HEK293 (cell line): ENCODE results near the gene FIGNL2.

Experiments
- CTCF ChIA-PET: fragments of 350-600 bp; formaldehyde crosslinking; extraction: SDS; loops from one replicate; lab custom pipeline; 2021; ENCODE audit warnings: antibody characterized with exemption; lab: Yijun Ruan, JAX
- POLR2A ChIA-PET: fragments of 300-600 bp; formaldehyde crosslinking; extraction: SDS; loops from one replicate; lab custom pipeline; 2020; ENCODE audit warnings: antibody characterized with exemption, inconsistent platforms; lab: Yijun Ruan, JAX
- H3K27ac ChIP-seq: fragments of 200-500 bp; sonication (Bioruptor generic); 2 replicates; pipeline ENCODE4 v1.5.1; 2014; ENCODE audit warnings: low read depth, low read length, control low read depth, inconsistent platforms; ENCODE audit errors: extremely low read depth
- H3K36me3 ChIP-seq, 2 experiments: fragments of 200-500 bp in 1 of 2; sonication (Bioruptor generic) in 1 of 2; 1 replicate in 1 of 2; 2 replicates in 1 of 2; pipeline ENCODE4 v1.5.1; 2014 to 2017; ENCODE audit warnings: inconsistent platforms in 2 of 2, low read length in 2 of 2; ENCODE audit not compliant: control insufficient read depth in 2 of 2, insufficient read depth in 1 of 2
- H3K4me1 ChIP-seq: fragments of 200-500 bp; sonication (Bioruptor generic); 2 replicates; pipeline ENCODE4 v1.5.1; 2014; ENCODE audit warnings: mild to moderate bottlenecking, low read length, inconsistent platforms; ENCODE audit not compliant: control insufficient read depth, insufficient read depth
- H3K4me3 ChIP-seq: 2 replicates; pipeline ENCODE4 v1.5.1; 2011; ENCODE audit warnings: low read depth, mild to moderate bottlenecking, control low read depth, low read length, moderate library complexity
- H3K9me3 ChIP-seq: fragments of 200-500 bp; sonication (Bioruptor generic); 2 replicates; pipeline ENCODE4 v1.5.1; 2014; ENCODE audit warnings: low read depth, low read length, inconsistent platforms; ENCODE audit not compliant: control insufficient read depth, insufficient read depth
- HOXA7 ChIP-seq: sonication (generic); formaldehyde crosslinking; IDR thresholded peaks from 2 replicates; pipeline ENCODE4 v1.8.1; 2022; ENCODE audit warnings: missing genetic modification reagents, borderline replicate concordance
- KLF7 ChIP-seq: fragments of 450-650 bp; formaldehyde crosslinking; IDR thresholded peaks from 2 replicates; pipeline ENCODE4 v1.5.1; 2016; ENCODE audit warnings: missing biosample characterization, missing genetic modification characterization, borderline replicate concordance
- MZF1 ChIP-seq: fragments of 450-650 bp; formaldehyde crosslinking; IDR thresholded peaks from 2 replicates; pipeline ENCODE4 v1.5.1; 2017; ENCODE audit warnings: missing biosample characterization, missing genetic modification characterization, borderline replicate concordance
- OVOL3 ChIP-seq: fragments of 450-650 bp; formaldehyde crosslinking; IDR thresholded peaks from 2 replicates; pipeline ENCODE4 v1.5.1; 2016; ENCODE audit warnings: missing biosample characterization, missing genetic modification characterization
- TRIM28 ChIP-seq: IDR thresholded peaks from 2 replicates; pipeline ENCODE4 v1.6.1; 2011; ENCODE audit warnings: low read length, control low read depth, borderline replicate concordance
- ZNF184 ChIP-seq: fragments of 450-650 bp; IDR thresholded peaks from 2 replicates; pipeline ENCODE4 v1.5.1; 2018; ENCODE audit warnings: missing biosample characterization, mild to moderate bottlenecking, missing genetic modification characterization
- ZNF48 ChIP-seq: fragments of 450-650 bp; formaldehyde crosslinking; IDR thresholded peaks from 2 replicates; pipeline ENCODE4 v1.5.1; 2016; ENCODE audit warnings: missing biosample characterization, missing genetic modification characterization
- ZNF571 ChIP-seq: fragments of 450-650 bp; formaldehyde crosslinking; IDR thresholded peaks from 2 replicates; pipeline ENCODE4 v1.5.0; 2017; ENCODE audit warnings: missing biosample characterization, missing genetic modification characterization
- ZNF585B ChIP-seq: fragments of 450-650 bp; formaldehyde crosslinking; IDR thresholded peaks from 2 replicates; pipeline ENCODE4 v1.5.1; 2016; ENCODE audit warnings: missing biosample characterization, missing genetic modification characterization
- ZNF701 ChIP-seq: fragments of 450-650 bp; formaldehyde crosslinking; IDR thresholded peaks from 2 replicates; pipeline ENCODE4 v1.5.1; 2016; ENCODE audit warnings: missing biosample characterization, missing genetic modification characterization
- ZNF768 ChIP-seq: fragments of 450-650 bp; formaldehyde crosslinking; IDR thresholded peaks from 2 replicates; pipeline ENCODE4 v1.5.1; 2018; ENCODE audit warnings: missing biosample characterization, mild to moderate bottlenecking, missing genetic modification characterization
- TF ChIP-seq, protein P1 (sequence below): fragments of 450-650 bp; formaldehyde crosslinking; IDR thresholded peaks from 2 replicates; pipeline ENCODE4 v1.5.1; 2016; ENCODE audit warnings: missing biosample characterization, missing genetic modification characterization
- TF ChIP-seq, protein P2 (sequence below): fragments of 450-650 bp; formaldehyde crosslinking; IDR thresholded peaks from 2 replicates; pipeline ENCODE4 v1.5.1; 2016; ENCODE audit warnings: missing biosample characterization, missing genetic modification characterization
- TF ChIP-seq, protein P3 (sequence below): fragments of 450-650 bp; formaldehyde crosslinking; IDR thresholded peaks from 2 replicates; pipeline ENCODE4 v1.5.1; 2016; ENCODE audit warnings: missing biosample characterization, missing genetic modification characterization
- TF ChIP-seq, protein P4 (sequence below): fragments of 450-650 bp; formaldehyde crosslinking; IDR thresholded peaks from 2 replicates; pipeline ENCODE4 v1.5.0; 2017; ENCODE audit warnings: missing biosample characterization, missing genetic modification characterization, borderline replicate concordance

Gene FIGNL2

DNA sequence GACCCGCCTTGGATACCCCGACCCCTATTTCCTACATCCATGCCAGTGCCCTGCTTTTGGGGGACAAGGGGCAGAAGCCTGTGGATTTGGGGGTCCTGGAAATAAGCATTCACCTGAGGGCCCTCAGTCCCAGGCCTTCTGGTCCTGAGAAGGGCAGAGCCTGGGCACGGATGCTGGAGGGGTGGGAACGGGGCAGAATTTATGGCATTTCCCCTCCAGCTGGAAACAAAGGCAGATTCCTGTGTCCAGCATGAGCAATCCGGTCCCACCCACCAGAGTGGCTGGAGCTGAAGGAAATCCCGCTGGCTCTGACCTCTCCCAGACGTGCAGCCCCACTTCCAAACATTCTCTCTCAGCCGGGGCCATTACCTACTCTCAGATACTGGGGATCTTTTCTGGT, 48.7 kb upstream of the FIGNL2 start:
- H3K4me3 ChIP-seq: no peak overlapping the region
- no peaks in the 10 kb centered on the region for H3K36me3 ChIP-seq
- ChIA-PET CTCF (interaction anchor here (0.9 to 2.1 kb wide), 7 partner anchors 26 to 129 kb away, joined by 3 to 6 read pairs (median 4); no protein-coding TSS in a partner anchor), POLR2A (no interaction called here)
- H3K27ac ChIP-seq: no peak overlapping the region
- no peaks in the 10 kb centered on the region for H3K9me3 ChIP-seq
- TF ChIP-seq TRIM28 (no peak), ZNF184 (no peak), ZNF768 (tag by site-specific recombination) (no peak), KLF7 (tag by site-specific recombination) (no peak), MZF1 (tag by site-specific recombination) (no peak), ZNF701 (no peak), ZNF571 (tag by site-specific recombination) (no peak), ZNF585B (no peak)
- TF ChIP-seq, protein P1, sequence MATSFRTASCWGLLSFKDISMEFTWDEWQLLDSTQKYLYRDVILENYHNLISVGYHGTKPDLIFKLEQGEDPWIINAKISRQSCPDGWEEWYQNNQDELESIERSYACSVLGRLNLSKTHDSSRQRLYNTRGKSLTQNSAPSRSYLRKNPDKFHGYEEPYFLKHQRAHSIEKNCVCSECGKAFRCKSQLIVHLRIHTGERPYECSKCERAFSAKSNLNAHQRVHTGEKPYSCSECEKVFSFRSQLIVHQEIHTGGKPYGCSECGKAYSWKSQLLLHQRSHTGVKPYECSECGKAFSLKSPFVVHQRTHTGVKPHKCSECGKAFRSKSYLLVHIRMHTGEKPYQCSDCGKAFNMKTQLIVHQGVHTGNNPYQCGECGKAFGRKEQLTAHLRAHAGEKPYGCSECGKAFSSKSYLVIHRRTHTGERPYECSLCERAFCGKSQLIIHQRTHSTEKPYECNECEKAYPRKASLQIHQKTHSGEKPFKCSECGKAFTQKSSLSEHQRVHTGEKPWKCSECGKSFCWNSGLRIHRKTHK (tag by site-specific recombination): no peak
- TF ChIP-seq, protein P2, sequence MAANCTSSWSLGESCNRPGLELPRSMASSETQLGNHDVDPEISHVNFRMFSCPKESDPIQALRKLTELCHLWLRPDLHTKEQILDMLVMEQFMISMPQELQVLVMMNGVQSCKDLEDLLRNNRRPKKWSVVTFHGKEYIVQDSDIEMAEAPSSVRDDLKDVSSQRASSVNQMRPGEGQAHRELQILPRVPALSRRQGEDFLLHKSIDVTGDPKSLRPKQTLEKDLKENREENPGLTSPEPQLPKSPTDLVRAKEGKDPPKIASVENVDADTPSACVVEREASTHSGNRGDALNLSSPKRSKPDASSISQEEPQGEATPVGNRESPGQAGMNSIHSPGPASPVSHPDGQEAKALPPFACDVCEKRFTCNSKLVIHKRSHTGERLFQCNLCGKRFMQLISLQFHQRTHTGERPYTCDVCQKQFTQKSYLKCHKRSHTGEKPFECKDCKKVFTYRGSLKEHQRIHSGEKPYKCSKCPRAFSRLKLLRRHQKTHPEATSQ (tag by site-specific recombination): no peak
- TF ChIP-seq, protein P3, sequence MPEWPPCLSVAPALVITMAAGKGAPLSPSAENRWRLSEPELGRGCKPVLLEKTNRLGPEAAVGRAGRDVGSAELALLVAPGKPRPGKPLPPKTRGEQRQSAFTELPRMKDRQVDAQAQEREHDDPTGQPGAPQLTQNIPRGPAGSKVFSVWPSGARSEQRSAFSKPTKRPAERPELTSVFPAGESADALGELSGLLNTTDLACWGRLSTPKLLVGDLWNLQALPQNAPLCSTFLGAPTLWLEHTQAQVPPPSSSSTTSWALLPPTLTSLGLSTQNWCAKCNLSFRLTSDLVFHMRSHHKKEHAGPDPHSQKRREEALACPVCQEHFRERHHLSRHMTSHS (tag by site-specific recombination): no peak
- no peaks in the 10 kb centered on the region for H3K4me1 ChIP-seq

DNA sequence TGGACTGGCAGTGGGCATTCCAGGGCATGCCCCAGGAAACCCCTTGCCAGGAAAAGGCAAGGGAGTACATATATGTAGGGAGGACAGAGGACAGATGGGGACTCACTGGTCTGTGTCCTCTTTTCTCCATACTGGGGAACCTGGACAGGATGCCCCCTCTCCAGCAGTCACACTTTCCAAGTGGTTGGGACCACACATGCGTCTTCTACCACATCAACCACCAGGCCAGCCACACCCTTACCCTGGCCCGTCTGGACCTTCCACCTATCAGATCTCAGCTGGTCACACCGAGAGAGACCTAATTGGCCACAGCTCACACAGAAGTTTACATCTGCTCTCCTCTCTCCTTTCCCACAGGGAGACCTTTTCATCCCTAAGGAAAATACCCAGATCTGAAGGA, 47.7 kb upstream of the FIGNL2 start:
- ChIA-PET POLR2A (no interaction called here), CTCF (interaction anchor here (0.9 to 3.1 kb wide), 7 partner anchors 27 to 129 kb away, joined by 3 to 15 read pairs (median 5); no protein-coding TSS in a partner anchor)
- Histone ChIP-seq H3K36me3 (no peaks in the 10 kb centered on the region), H3K9me3 (no peaks in the 10 kb centered on the region), H3K4me1 (no peaks in the 10 kb centered on the region), H3K4me3 (no peak overlapping the region), H3K27ac (no peak overlapping the region)
- TF ChIP-seq ZNF48 (tag by site-specific recombination) (no peak), HOXA7 (CRISPR knock-in tag) (no peak), OVOL3 (no peak)
- TF ChIP-seq, protein P4, sequence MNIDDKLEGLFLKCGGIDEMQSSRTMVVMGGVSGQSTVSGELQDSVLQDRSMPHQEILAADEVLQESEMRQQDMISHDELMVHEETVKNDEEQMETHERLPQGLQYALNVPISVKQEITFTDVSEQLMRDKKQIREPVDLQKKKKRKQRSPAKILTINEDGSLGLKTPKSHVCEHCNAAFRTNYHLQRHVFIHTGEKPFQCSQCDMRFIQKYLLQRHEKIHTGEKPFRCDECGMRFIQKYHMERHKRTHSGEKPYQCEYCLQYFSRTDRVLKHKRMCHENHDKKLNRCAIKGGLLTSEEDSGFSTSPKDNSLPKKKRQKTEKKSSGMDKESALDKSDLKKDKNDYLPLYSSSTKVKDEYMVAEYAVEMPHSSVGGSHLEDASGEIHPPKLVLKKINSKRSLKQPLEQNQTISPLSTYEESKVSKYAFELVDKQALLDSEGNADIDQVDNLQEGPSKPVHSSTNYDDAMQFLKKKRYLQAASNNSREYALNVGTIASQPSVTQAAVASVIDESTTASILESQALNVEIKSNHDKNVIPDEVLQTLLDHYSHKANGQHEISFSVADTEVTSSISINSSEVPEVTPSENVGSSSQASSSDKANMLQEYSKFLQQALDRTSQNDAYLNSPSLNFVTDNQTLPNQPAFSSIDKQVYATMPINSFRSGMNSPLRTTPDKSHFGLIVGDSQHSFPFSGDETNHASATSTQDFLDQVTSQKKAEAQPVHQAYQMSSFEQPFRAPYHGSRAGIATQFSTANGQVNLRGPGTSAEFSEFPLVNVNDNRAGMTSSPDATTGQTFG (tag by site-specific recombination): no peak
